ENCODE data around the gene HNRNPK.

GRCh38 chr9:83996126-83996525 is 16.1 kb upstream of the HNRNPK start:
- no peak for TF ChIP-seq CTCF (IDR thresholded peaks at IDR 0.05)
- TF ChIP-seq POLR2A (IDR thresholded peaks at IDR 0.05) = no peak
